22Rv1 (cell line): ENCODE measurements around the gene SLC5A2.

Experiments
- ZFX ChIP-seq: fragments of 450-650 bp; IDR thresholded peaks from 2 replicates; pipeline ENCODE4 v1.6.1; 2017; ENCODE audit warnings: antibody characterized with exemption, borderline replicate concordance
- TF ChIP-seq, protein P1 (sequence below): fragments of 450-650 bp; IDR thresholded peaks from 2 replicates; pipeline ENCODE4 v1.5.1; 2017; ENCODE audit warnings: mild to moderate bottlenecking

DNA sequence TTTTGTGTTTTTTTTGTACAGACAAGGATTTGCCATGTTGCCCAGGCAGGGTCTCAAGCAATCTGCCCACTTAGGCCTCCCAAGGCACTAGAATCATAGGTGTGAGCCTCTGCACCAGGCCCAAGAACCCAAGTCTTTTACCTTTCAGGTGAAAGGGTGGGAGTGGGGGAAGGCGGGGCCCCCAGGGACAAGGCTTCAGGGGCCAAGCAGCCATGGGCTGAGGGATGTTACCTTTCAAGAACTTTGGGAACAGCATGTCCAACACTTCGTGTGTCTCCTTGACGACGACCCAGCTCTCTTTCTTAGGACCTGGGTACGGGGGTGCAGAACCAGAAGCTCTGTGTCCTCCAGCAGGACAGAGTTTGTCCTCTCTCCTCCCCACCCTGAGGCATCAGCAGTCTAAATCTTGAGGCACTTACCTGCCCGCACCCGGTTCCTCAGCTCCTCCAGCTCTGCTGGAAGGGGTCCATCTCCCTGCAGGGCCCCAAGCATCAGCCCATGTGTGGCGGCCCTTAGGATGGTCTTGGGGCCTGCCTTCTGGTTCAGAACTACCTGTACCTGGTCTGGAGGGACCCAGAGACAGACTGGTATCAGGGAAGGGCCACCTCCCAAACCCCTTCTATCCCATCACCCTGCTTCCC is 9.0 kb downstream of the SLC5A2 start:
- TF ChIP-seq, protein P1, sequence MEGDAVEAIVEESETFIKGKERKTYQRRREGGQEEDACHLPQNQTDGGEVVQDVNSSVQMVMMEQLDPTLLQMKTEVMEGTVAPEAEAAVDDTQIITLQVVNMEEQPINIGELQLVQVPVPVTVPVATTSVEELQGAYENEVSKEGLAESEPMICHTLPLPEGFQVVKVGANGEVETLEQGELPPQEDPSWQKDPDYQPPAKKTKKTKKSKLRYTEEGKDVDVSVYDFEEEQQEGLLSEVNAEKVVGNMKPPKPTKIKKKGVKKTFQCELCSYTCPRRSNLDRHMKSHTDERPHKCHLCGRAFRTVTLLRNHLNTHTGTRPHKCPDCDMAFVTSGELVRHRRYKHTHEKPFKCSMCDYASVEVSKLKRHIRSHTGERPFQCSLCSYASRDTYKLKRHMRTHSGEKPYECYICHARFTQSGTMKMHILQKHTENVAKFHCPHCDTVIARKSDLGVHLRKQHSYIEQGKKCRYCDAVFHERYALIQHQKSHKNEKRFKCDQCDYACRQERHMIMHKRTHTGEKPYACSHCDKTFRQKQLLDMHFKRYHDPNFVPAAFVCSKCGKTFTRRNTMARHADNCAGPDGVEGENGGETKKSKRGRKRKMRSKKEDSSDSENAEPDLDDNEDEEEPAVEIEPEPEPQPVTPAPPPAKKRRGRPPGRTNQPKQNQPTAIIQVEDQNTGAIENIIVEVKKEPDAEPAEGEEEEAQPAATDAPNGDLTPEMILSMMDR = no peak
- no peak for TF ChIP-seq ZFX
